MCF 10A (cell line): ENCODE results near the gene MB. TPM values are rescaled to one million over a fixed set of nuclear protein-coding genes. Genes with fewer than 3 reads are reported as not detected.
A peak's percentile ranks its signal among the peaks of the same experiment; 100 is the strongest.

Experiments used
- BruUV-seq: library from RNA; stranded (reverse); fragments of 400-500 nt; replicated peaks from 2 replicates; lab custom pipeline; 2021; lab: Mats Ljungman, UMichigan
- CTCF ChIA-PET: fragments of 300-600 bp; sonication (Branson Sonifier 250); formaldehyde crosslinking; extraction: SDS; loops from one replicate; lab custom pipeline; 2021; ENCODE audit warnings: antibody characterized with exemption, inconsistent platforms; lab: Yijun Ruan, JAX
- POLR2A ChIA-PET: fragments of 300-600, 350-650 bp; sonication (Branson Sonifier 250); formaldehyde crosslinking; extraction: SDS; loops from one replicate; lab custom pipeline; 2020; ENCODE audit warnings: antibody characterized with exemption, inconsistent platforms; lab: Yijun Ruan, JAX
- DNase-seq: peaks from one replicate; pipeline ENCODE4 v3.0.0-alpha.2; 2018; ENCODE audit not compliant: unreplicated experiment
- H3K27ac Mint-ChIP-seq: one replicate; pipeline ENCODE4 v1.8.0; 2022; ENCODE audit warnings: mild to moderate bottlenecking, low read depth, mixed read lengths; ENCODE audit not compliant: unreplicated experiment
- H3K27me3 Mint-ChIP-seq: one replicate; pipeline ENCODE4 v1.8.0; 2022; ENCODE audit warnings: mixed read lengths; ENCODE audit not compliant: insufficient read depth, unreplicated experiment
- H3K36me3 Mint-ChIP-seq: one replicate; pipeline ENCODE4 v1.8.0; 2022; ENCODE audit warnings: mild to moderate bottlenecking, moderate library complexity, mixed read lengths; ENCODE audit not compliant: insufficient read depth, unreplicated experiment
- H3K4me1 Mint-ChIP-seq: one replicate; pipeline ENCODE4 v1.8.0; 2022; ENCODE audit warnings: mixed read lengths; ENCODE audit not compliant: insufficient read depth, unreplicated experiment
- H3K4me3 Mint-ChIP-seq: one replicate; pipeline ENCODE4 v1.8.0; 2022; ENCODE audit warnings: mild to moderate bottlenecking, moderate library complexity, mixed read lengths; ENCODE audit not compliant: unreplicated experiment
- H3K9me3 Mint-ChIP-seq: one replicate; pipeline ENCODE4 v1.8.0; 2022; ENCODE audit warnings: mixed read lengths; ENCODE audit not compliant: unreplicated experiment
- CTCF ChIP-seq: fragments of 200-600 bp; IDR thresholded peaks from one replicate; pipeline ENCODE4 v1.8.0; 2022; ENCODE audit warnings: antibody characterized with exemption, mild to moderate bottlenecking; ENCODE audit not compliant: unreplicated experiment
- intact Hi-C: fragments of 100-400 bp; cut with micrococcal nuclease; formaldehyde crosslinking; loops from 2 replicates; pipeline ENCODE4 v1.14.1; 2022
- total RNA-seq: library from RNA; stranded (reverse); gene quantifications from 2 replicates; pipeline ENCODE4 v1.2.3, GENCODE V29; 2022

MB gene
- total RNA-seq, 1 experiment from 2014 or later = not detected

DNA sequence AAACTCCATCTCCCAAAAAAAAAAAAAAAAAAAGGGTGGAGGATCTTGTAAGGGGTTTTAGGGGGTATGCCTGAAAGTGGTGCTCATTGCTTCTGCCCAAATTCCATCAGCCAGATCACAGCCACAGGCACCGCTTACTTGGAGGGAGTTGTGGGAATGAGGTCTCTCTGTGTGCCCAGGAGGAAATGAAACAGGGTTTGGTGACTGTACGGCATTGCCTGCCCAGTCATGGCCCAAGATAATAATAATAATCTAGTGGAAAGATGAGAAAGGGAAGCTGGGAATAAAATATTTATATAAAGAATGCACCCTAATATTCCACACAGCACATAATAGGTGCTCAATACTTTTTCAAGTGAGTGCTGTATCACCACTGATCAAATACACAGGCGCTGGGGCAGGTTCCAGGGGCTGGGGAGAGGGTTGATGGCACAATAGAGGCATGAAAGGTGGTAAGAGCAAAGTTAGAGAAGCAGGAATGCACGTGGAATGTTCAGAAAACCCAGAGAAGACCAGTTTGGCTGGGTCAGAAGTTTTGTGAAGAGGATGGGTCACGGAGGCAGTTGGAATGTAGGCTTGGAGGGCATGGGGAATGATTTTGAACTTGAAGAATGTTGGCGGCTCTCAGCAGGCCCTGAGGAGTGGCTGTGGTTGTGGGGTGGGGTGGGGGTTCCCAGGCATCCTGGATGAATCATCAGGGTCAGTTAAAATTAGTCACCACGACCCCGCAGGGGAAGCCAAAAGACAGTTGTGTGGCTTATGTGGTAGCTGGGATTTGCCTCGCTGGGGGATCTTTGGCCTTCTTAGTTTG lies 12.5 kb upstream of the MB start:
- intact Hi-C loops = loop anchor here (5.0 to 10.0 kb wide), 3 partner anchors 115 to 438 kb away; no protein-coding TSS in a partner anchor
- Mint-ChIP-seq H3K4me3 (peak overlapping the region; percentile 59), H3K9me3 (no peaks in the 10 kb centered on the region), H3K4me1 (peaks cover 38% of the 10 kb centered on the region), H3K36me3 (no peaks in the 10 kb centered on the region), H3K27me3 (no peaks in the 10 kb centered on the region), H3K27ac (peak overlapping the region; percentile 96)
- DNase-seq = peak; percentile 96
- CTCF ChIA-PET = interaction anchor here (0.8 to 2.7 kb wide), 9 partner anchors 14 to 496 kb away, joined by 3 to 9 read pairs (median 3); partner anchors contain the start of gene APOL6
- TF ChIP-seq CTCF = no peak
- POLR2A ChIA-PET = interaction anchor here (0.8 to 1.0 kb wide), 4 partner anchors 10 to 286 kb away, joined by 3 to 4 read pairs (median 4); partner anchors contain the start of gene APOL6
- BruUV-seq = TSS peak; percentile 90

DNA sequence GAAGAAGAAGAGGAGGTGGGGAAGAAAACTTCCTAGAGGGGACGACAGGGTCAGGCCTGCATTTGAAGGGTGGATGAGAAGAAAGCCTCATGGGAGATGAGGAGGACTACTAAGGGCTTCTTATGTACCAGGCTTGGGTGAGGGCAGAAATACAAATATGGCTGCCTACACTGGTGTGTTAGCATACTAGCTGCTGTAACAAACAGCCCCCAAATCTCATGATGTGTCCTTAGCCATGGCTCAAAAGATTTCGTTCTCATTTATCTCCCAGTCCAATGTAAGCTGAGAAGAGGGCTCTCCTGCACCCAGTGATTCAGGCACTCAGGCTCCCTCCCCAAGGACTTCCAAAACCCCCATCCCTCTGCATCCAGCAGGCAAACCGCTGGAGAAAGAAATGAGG lies 11.6 kb upstream of the MB start:
- intact Hi-C loops = loop anchor here (5.0 to 10.0 kb wide), 2 partner anchors 116 to 439 kb away; no protein-coding TSS in a partner anchor
- Mint-ChIP-seq H3K9me3 (no peaks in the 10 kb centered on the region), H3K4me3 (peak overlapping the region; percentile 19), H3K4me1 (peaks cover 33% of the 10 kb centered on the region), H3K27me3 (no peaks in the 10 kb centered on the region), H3K27ac (peak overlapping the region; percentile 96), H3K36me3 (no peaks in the 10 kb centered on the region)
- TF ChIP-seq CTCF = no peak
- ChIA-PET CTCF (interaction anchor here (0.5 to 1.0 kb wide), 3 partner anchors 11 to 1376 kb away, joined by 3 to 4 read pairs (median 3); no protein-coding TSS in a partner anchor), POLR2A (interaction anchor here (0.6 to 1.0 kb wide), 2 partner anchors 287 to 288 kb away, joined by 3 to 4 read pairs; no protein-coding TSS in a partner anchor)
- no TSS peak for BruUV-seq
- no peak for DNase-seq

DNA sequence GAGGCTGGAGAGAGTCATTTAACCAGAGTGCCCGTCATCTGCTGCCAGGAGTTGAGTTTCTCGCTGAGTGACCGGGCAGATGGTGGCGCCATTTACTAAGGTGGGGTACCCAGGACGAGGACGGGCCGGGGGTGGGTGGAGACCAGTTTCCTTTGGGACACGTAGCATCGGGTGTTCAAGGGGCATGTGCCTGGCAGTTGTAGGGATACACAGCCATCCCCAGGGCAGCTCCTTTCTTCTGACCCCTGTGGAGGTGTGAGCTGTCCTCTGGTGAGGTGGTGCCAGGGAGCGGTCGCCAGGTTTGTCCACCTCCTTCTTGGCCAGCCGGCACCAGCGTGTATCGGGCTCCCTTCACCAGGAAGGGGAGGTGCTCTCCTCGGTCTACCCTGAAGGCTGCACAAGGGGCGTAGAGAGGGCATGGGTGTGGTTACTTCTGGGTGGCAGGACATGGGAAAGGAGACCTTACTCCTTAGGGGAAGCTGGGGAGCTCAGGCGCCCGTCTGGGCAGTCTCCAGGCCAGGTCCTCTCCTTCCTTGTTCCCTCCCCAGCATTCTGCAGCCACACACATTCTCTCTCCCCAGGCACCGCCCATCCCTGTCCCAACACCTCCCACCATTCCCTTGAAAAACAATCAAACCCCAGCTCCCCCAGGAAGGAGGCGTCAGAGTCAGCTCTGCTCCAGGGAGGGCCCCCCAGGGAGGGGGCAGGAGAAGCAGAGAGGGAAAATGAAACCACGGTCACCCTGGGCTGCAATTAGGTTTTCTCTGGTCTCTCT lies 10.3 kb upstream of the MB start:
- H3K27ac Mint-ChIP-seq = peak overlapping the region; percentile 96
- H3K27me3 Mint-ChIP-seq = no peaks in the 10 kb centered on the region
- H3K4me3 Mint-ChIP-seq = peak overlapping the region; percentile 77
- BruUV-seq = TSS peak; percentile 88
- ChIA-PET CTCF (interaction anchor here (0.6 to 3.0 kb wide), 52 partner anchors 17 to 1544 kb away, joined by 3 to 33 read pairs (median 4); partner anchors contain the start of gene APOL6), POLR2A (interaction anchor here (0.6 to 1.8 kb wide), 18 partner anchors 10 to 438 kb away, joined by 3 to 10 read pairs (median 4); partner anchors contain the start of genes APOL6 and MB)
- peak; percentile 58 for TF ChIP-seq CTCF
- intact Hi-C loops = loop anchor here (1.0 to 10.0 kb wide), 7 partner anchors 117 to 497 kb away; no protein-coding TSS in a partner anchor
- no peaks in the 10 kb centered on the region for H3K36me3 Mint-ChIP-seq
- DNase-seq = peak; percentile 88
- no peaks in the 10 kb centered on the region for H3K9me3 Mint-ChIP-seq
- H3K4me1 Mint-ChIP-seq = peaks cover 35% of the 10 kb centered on the region
